NT2/D1 (cell line): ENCODE data around the gene MGAT4B.

Experiments
- SUZ12 ChIP-seq: IDR thresholded peaks from 2 replicates; pipeline ENCODE4 v1.6.1; 2011; ENCODE audit not compliant: insufficient read length, insufficient read depth; ENCODE audit errors: extremely low read depth
- YY1 ChIP-seq: IDR thresholded peaks from 2 replicates; pipeline ENCODE4 v1.6.1; 2011; ENCODE audit not compliant: insufficient read length, insufficient read depth
- ZNF274 ChIP-seq: IDR thresholded peaks from 2 replicates; pipeline ENCODE4 v1.6.1; 2011; ENCODE audit warnings: mild to moderate bottlenecking, low read depth, low read length

DNA sequence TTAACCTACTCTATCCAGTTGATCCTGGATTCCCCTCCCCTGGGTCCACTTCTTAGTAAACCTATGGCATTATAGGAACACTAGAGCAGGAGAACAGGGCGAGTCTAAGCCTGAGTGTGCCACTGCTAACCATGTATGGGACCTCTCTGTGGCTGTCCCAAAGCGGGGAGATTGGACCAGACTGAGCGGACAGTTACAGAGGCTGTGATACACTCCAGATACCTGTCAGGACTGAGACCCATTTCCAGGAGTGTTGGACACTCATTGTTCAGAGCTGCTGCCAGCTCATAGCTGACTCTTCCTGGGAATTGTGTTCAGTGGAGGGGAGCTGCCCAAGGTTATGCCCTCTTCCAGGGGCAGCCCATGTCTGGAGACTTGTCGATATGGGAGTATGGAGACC lies 24.8 kb downstream of the MGAT4B start:
- TF ChIP-seq SUZ12, result no peak
- no peak for TF ChIP-seq YY1
- TF ChIP-seq ZNF274, result no peak
